Measurements from ENCODE around the gene EIF2D. TPM values are rescaled to one million over a fixed set of nuclear protein-coding genes. Genes with fewer than 3 reads are reported as not detected.
A peak's percentile ranks its signal among the peaks of the same experiment; 100 is the strongest.
"Not testable (repeated sequence)": the region's sequence is repeated elsewhere in the genome, so short reads cannot be mapped to it uniquely, and the experiment has no call there.

EIF2D gene
- total RNA-seq, 1 donor from 2014 or later: 19.5 TPM

- no peak for TF ChIP-seq CTCF (IDR thresholded peaks at IDR 0.05; ENCODE audit: partially characterized antibody, unreplicated experiment)
- DNase-seq: no peak
Observed at GRCh38 chr1:206633708-206634121, 21.4 kb upstream of the EIF2D start.

GRCh38 chr1:206631085-206631509 is 18.8 kb upstream of the EIF2D start:
- no peaks in the 10 kb centered on the region for H3K36me3 Mint-ChIP-seq (ENCODE audit: unreplicated experiment)
- DNase-seq: peak; percentile 58
- H3K4me1 Mint-ChIP-seq (ENCODE audit: low read depth, unreplicated experiment): peaks cover 8% of the 10 kb centered on the region
- no peak overlapping the region for H3K27ac Mint-ChIP-seq (ENCODE audit: unreplicated experiment)
- H3K4me3 Mint-ChIP-seq (ENCODE audit: unreplicated experiment): no peak overlapping the region
- peaks cover 6% of the 10 kb centered on the region for H3K27me3 Mint-ChIP-seq (ENCODE audit: unreplicated experiment)
- H3K9me3 Mint-ChIP-seq (ENCODE audit: unreplicated experiment): peaks cover 3% of the 10 kb centered on the region
- TF ChIP-seq CTCF (IDR thresholded peaks at IDR 0.05; ENCODE audit: partially characterized antibody, unreplicated experiment): peak; percentile 39

More at GRCh38 chr1:206633708-206634121, 21.4 kb upstream of the EIF2D start:
- H3K27me3 Mint-ChIP-seq (ENCODE audit: unreplicated experiment): peaks cover 8% of the 10 kb centered on the region
- no peaks in the 10 kb centered on the region for H3K36me3 Mint-ChIP-seq (ENCODE audit: unreplicated experiment)
- no peak overlapping the region for H3K27ac Mint-ChIP-seq (ENCODE audit: unreplicated experiment)
- H3K4me3 Mint-ChIP-seq (ENCODE audit: unreplicated experiment): no peak overlapping the region
- peaks cover 8% of the 10 kb centered on the region for H3K4me1 Mint-ChIP-seq (ENCODE audit: low read depth, unreplicated experiment)
- H3K9me3 Mint-ChIP-seq (ENCODE audit: unreplicated experiment): peaks cover 4% of the 10 kb centered on the region

- Mint-ChIP-seq H3K4me3 (ENCODE audit: unreplicated experiment) (no peak overlapping the region), H3K9me3 (ENCODE audit: unreplicated experiment) (peaks cover 2% of the 10 kb centered on the region), H3K27me3 (ENCODE audit: unreplicated experiment) (no peaks in the 10 kb centered on the region), H3K4me1 (ENCODE audit: low read depth, unreplicated experiment) (no peaks in the 10 kb centered on the region), H3K36me3 (ENCODE audit: unreplicated experiment) (no peaks in the 10 kb centered on the region), H3K27ac (ENCODE audit: unreplicated experiment) (no peak overlapping the region)
- no peak for TF ChIP-seq CTCF (IDR thresholded peaks at IDR 0.05; ENCODE audit: partially characterized antibody, unreplicated experiment)
- no peak for DNase-seq
Observed at GRCh38 chr1:206628916-206629315, 16.7 kb upstream of the EIF2D start.

DNA sequence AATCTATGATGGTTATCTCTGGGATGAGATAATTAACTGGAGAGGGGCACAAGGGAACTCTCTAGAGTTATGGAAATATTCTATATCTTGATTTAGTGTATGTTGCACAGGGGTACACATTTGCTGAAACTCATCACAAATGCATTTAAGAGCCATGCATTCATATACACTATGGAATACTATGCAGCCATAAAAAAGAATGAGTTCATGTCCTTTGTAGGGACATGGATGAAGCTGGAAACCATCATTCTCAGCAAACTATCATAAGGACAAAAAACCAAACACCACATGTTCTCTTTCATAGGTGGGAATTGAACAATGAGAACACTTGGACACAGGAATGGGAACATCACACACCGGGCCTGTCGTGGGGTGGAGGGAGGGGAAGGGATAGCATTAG is 14.1 kb upstream of the EIF2D start:
- not testable (repeated sequence) for H3K27me3 Mint-ChIP-seq (ENCODE audit: unreplicated experiment); H3K9me3 Mint-ChIP-seq (ENCODE audit: unreplicated experiment); H3K4me1 Mint-ChIP-seq (ENCODE audit: low read depth, unreplicated experiment); H3K4me3 Mint-ChIP-seq (ENCODE audit: unreplicated experiment); DNase-seq; H3K36me3 Mint-ChIP-seq (ENCODE audit: unreplicated experiment); H3K27ac Mint-ChIP-seq (ENCODE audit: unreplicated experiment)

DNA sequence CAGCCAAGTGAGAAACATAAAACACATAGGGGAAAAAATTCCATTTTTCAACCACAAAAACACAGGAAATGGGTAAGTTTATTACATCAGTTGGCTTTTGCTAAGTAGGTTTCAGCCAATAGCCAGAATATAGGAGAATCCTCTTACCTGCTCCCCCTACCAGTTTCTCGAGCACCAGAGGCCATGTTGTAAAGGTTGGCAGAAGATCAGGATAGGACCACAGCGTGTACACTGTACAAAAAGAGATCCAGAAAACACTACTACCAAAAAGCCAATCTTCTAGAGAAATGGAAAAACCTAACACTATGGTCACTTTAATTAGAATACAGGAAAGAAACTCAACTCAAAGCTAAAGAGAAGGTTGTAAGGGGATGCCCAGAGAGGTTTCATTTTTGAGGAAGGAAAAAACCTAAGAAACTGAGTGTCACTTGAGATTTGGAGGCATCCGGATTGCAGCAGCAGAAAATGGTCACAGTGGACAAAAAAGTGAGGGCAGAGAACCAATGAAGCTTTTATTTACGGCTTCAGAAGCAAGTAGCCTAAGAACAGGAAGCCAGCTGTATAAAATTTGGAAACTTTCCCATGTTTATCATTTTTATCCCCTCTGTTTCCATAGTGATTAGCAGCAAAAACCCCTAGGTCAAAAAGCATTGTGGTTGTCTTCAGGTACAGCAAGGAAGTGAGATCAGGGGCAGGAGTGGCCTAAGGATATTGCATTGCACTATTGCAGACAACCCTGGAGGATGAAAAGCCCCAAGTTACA is 2.9 kb downstream of the EIF2D start:
- Mint-ChIP-seq H3K4me3 (ENCODE audit: unreplicated experiment) (no peak overlapping the region), H3K36me3 (ENCODE audit: unreplicated experiment) (no peaks in the 10 kb centered on the region), H3K27ac (ENCODE audit: unreplicated experiment) (no peak overlapping the region), H3K9me3 (ENCODE audit: unreplicated experiment) (no peaks in the 10 kb centered on the region), H3K27me3 (ENCODE audit: unreplicated experiment) (no peaks in the 10 kb centered on the region), H3K4me1 (ENCODE audit: low read depth, unreplicated experiment) (peaks cover 5% of the 10 kb centered on the region)
- TF ChIP-seq CTCF (IDR thresholded peaks at IDR 0.05; ENCODE audit: partially characterized antibody, unreplicated experiment): no peak
- no peak for DNase-seq

All from glutamatergic neuron (in vitro differentiated cells).